Measurements from ENCODE around the gene VSIG10. TPM values are rescaled to one million over a fixed set of nuclear protein-coding genes. Genes with fewer than 3 reads are reported as not detected.

Gene VSIG10
- total and polyA plus RNA-seq, 7 donors: 22.2 to 59.9 (median 28.5) TPM

GRCh38 chr12:118061873-118062843 is 41.7 kb downstream of the VSIG10 start:
- TF ChIP-seq EP300 (IDR thresholded peaks at IDR 0.05) (no peak), POLR2AphosphoS5 (IDR thresholded peaks at IDR 0.05) (peak in 2 of 4 donors; percentile 44 to 45), POLR2A (IDR thresholded peaks at IDR 0.05) (no peak)
- peak overlapping the region; percentile 94 to 98 (median 98) for H3K27ac ChIP-seq
- peak overlapping the region; percentile 81 to 89 (median 84) for H3K4me3 ChIP-seq
- H3K9me3 ChIP-seq: no peaks in the 10 kb centered on the region
- 1% methylated on average over 44 of the region's 44 CpGs for WGBS, 2 donors
- peak; percentile 78 for DNase-seq
- intact Hi-C loops (cut with DNase I): loop anchor here (1.0 to 10.0 kb wide), 6 partner anchors 41 to 473 kb away; partner anchors contain the start of genes RFC5 and TAOK3
- H3K36me3 ChIP-seq: no peaks in the 10 kb centered on the region
- H3K4me1 ChIP-seq: peaks cover 0 to 36% (median 23%) of the 10 kb centered on the region in 4 donors
- no peaks in the 10 kb centered on the region for H3K27me3 ChIP-seq

- Histone ChIP-seq H3K4me1 (peaks cover 0 to 38% (median 32%) of the 10 kb centered on the region in 4 donors), H3K27me3 (no peaks in the 10 kb centered on the region), H3K36me3 (no peaks in the 10 kb centered on the region), H3K9me3 (no peaks in the 10 kb centered on the region), H3K27ac (peak within 1 kb of the TSS; percentile 94 to 98 (median 98)), H3K4me3 (peak within 1 kb of the TSS; percentile 81 to 89 (median 84))
- DNase-seq: peak; percentile 86
- TF ChIP-seq POLR2A (IDR thresholded peaks at IDR 0.05): no peak
- no peak for TF ChIP-seq EP300 (IDR thresholded peaks at IDR 0.05)
- TF ChIP-seq CTCF (IDR thresholded peaks at IDR 0.05): no peak
- peak in 1 of 4 donors; percentile 39 for TF ChIP-seq POLR2AphosphoS5 (IDR thresholded peaks at IDR 0.05)
- intact Hi-C loops (cut with DNase I): loop anchor here (1.0 to 10.0 kb wide), 5 partner anchors 45 to 474 kb away; partner anchors contain the start of genes RFC5 and TAOK3
- 1% methylated on average over 76 of the region's 76 CpGs for WGBS, 2 donors
Measured at GRCh38 chr12:118061011-118061872, 42.6 kb downstream of the VSIG10 start, which contains the start of gene WSB2. Gene WSB2 (minus strand): TSS chr12:118061179. CDS start chr12:118061048, 131 bp downstream.

GRCh38 chr12:118060301-118061010 is 43.4 kb downstream of the VSIG10 start:
- TF ChIP-seq EP300 (IDR thresholded peaks at IDR 0.05) (no peak), POLR2AphosphoS5 (IDR thresholded peaks at IDR 0.05) (no peak), CTCF (IDR thresholded peaks at IDR 0.05) (no peak), POLR2A (IDR thresholded peaks at IDR 0.05) (no peak)
- Histone ChIP-seq H3K4me1 (peaks cover 0 to 44% (median 32%) of the 10 kb centered on the region in 4 donors), H3K9me3 (no peaks in the 10 kb centered on the region), H3K27ac (peak overlapping the region; percentile 94 to 98 (median 98)), H3K27me3 (no peaks in the 10 kb centered on the region), H3K4me3 (peak overlapping the region; percentile 81 to 89 (median 84)), H3K36me3 (no peaks in the 10 kb centered on the region)
- peak; percentile 78 for DNase-seq
- intact Hi-C loops (cut with DNase I): loop anchor here (1.0 to 10.0 kb wide), 5 partner anchors 44 to 474 kb away; partner anchors contain the start of genes RFC5 and TAOK3
- 1 to 2% methylated on average over 46 of the region's 46 CpGs for WGBS, 2 donors

GRCh38 chr12:118059341-118060191 is 44.2 kb downstream of the VSIG10 start:
- Histone ChIP-seq H3K4me3 (peak overlapping the region; percentile 81 to 89 (median 84)), H3K27ac (peak overlapping the region; percentile 94 to 98 (median 98)), H3K9me3 (no peaks in the 10 kb centered on the region), H3K36me3 (no peaks in the 10 kb centered on the region), H3K4me1 (peaks cover 0 to 44% (median 32%) of the 10 kb centered on the region in 4 donors), H3K27me3 (no peaks in the 10 kb centered on the region)
- intact Hi-C loops (cut with DNase I): loop anchor here (5.0 to 10.0 kb wide), 4 partner anchors 63 to 475 kb away; partner anchors contain the start of gene TAOK3
- no peak for DNase-seq
- TF ChIP-seq POLR2A (IDR thresholded peaks at IDR 0.05) (no peak), CTCF (IDR thresholded peaks at IDR 0.05) (no peak), EP300 (IDR thresholded peaks at IDR 0.05) (no peak), POLR2AphosphoS5 (IDR thresholded peaks at IDR 0.05) (peak in 2 of 4 donors; percentile 14 to 28)
- 11 to 36% methylated on average over 11 of the region's 11 CpGs for WGBS, 2 donors
